PC-3 (cell line): ENCODE results near the gene PER2. TPM values are rescaled to one million over a fixed set of nuclear protein-coding genes. Genes with fewer than 3 reads are reported as not detected.

Experiments used
- ATAC-seq: fragments of 200-7000 bp; cut with Tn5 transposase; 2 replicates; pipeline ENCODE4 v1.9.1; 2020; ENCODE audit warnings: mild to moderate bottlenecking, moderate library complexity
- BruUV-seq: library from RNA; stranded (reverse); fragments of 400-500 nt; replicated peaks from 2 replicates; lab custom pipeline; 2021; lab: Mats Ljungman, UMichigan
- CTCF ChIA-PET: fragments of 300-600 bp; sonication (Branson Sonifier 250); formaldehyde crosslinking; loops from one replicate; lab custom pipeline; 2022; ENCODE audit warnings: antibody characterized with exemption; lab: Charles Lee
- POLR2A ChIA-PET: fragments of 300-600 bp; sonication (Branson Sonifier 250); formaldehyde crosslinking; loops from one replicate; lab custom pipeline; 2022; ENCODE audit warnings: antibody characterized with exemption; ENCODE audit not compliant: unreplicated experiment; lab: Charles Lee
- DNase-seq: peaks from one replicate; pipeline ENCODE4 v3.0.0-alpha.2; 2015
- H2AFZ ChIP-seq: fragments of 300-600 bp; sonication (generic); 2 replicates; pipeline ENCODE4 v1.6.0; 2016; ENCODE audit warnings: antibody characterized with exemption, low read length
- H3F3A ChIP-seq: fragments of 300-600 bp; sonication (generic); one replicate; pipeline ENCODE4 v1.6.0; 2017; ENCODE audit warnings: antibody characterized with exemption, low read length, control low read depth, mild to moderate bottlenecking; ENCODE audit not compliant: unreplicated experiment
- H3K27ac ChIP-seq: fragments of 300-600 bp; sonication (generic); 2 replicates; pipeline ENCODE4 v1.5.1; 2016; ENCODE audit warnings: mild to moderate bottlenecking, low read length
- H3K27me3 ChIP-seq: fragments of 300-600 bp; sonication (generic); 2 replicates; pipeline ENCODE4 v1.6.1; 2016; ENCODE audit warnings: low read length, mixed read lengths
- H3K36me3 ChIP-seq: fragments of 300-600 bp; sonication (generic); 2 replicates; pipeline ENCODE4 v1.6.1; 2016; ENCODE audit warnings: low read depth, mixed run types, low read length, mixed read lengths
- H3K4me1 ChIP-seq: fragments of 300-600 bp; sonication (generic); 2 replicates; pipeline ENCODE4 v1.5.1; 2016; ENCODE audit warnings: low read length; ENCODE audit not compliant: insufficient read depth
- H3K4me2 ChIP-seq: fragments of 300-600 bp; sonication (generic); 2 replicates; pipeline ENCODE4 v1.6.0; 2016; ENCODE audit warnings: low read length
- H3K4me3 ChIP-seq: fragments of 300-600 bp; sonication (generic); 2 replicates; pipeline ENCODE4 v1.5.1; 2016; ENCODE audit warnings: mild to moderate bottlenecking, low read length, mixed read lengths
- H3K79me2 ChIP-seq: fragments of 300-600 bp; sonication (generic); 2 replicates; pipeline ENCODE4 v1.6.1; 2017; ENCODE audit warnings: low read length, mixed read lengths
- H3K9ac ChIP-seq: fragments of 300-600 bp; sonication (generic); 2 replicates; pipeline ENCODE4 v1.6.0; 2016; ENCODE audit warnings: mild to moderate bottlenecking, low read length
- H3K9me2 ChIP-seq: fragments of 300-600 bp; sonication (generic); replicated peaks from 2 replicates; pipeline ENCODE4 v1.6.1; 2016; ENCODE audit warnings: mixed run types, low read length, mixed read lengths
- H3K9me3 ChIP-seq: fragments of 300-600 bp; sonication (generic); 2 replicates; pipeline ENCODE4 v1.6.1; 2016; ENCODE audit warnings: low read length, mixed read lengths
- H4K20me1 ChIP-seq: fragments of 300-600 bp; sonication (generic); 2 replicates; pipeline ENCODE4 v1.6.1; 2016; ENCODE audit warnings: low read length, mixed read lengths
- CTCF ChIP-seq: fragments of 300-600 bp; sonication (generic); conservative IDR thresholded peaks from 2 replicates; pipeline ENCODE4 v1.5.1; 2017; ENCODE audit warnings: antibody characterized with exemption, low read depth, mild to moderate bottlenecking, low read length
- EZH2 ChIP-seq: fragments of 300-600 bp; sonication (generic); IDR thresholded peaks from one replicate; pipeline ENCODE4 v1.6.1; 2017; ENCODE audit warnings: antibody characterized with exemption, mild to moderate bottlenecking, low read length; ENCODE audit not compliant: unreplicated experiment
- EZH2phosphoT487 ChIP-seq: fragments of 300-600 bp; sonication (generic); IDR thresholded peaks from 2 replicates; pipeline ENCODE4 v1.6.1; 2018; ENCODE audit warnings: mild to moderate bottlenecking, antibody characterized with exemption, low read length, borderline replicate concordance
- intact Hi-C: fragments of 100-400 bp; cut with micrococcal nuclease; formaldehyde crosslinking; loops from 2 replicates; pipeline ENCODE4 v1.9.0; 2023
- total RNA-seq: library from RNA; depleted of rRNA; stranded (reverse); fragments of >200 nt; gene quantifications from 2 replicates; pipeline ENCODE4 v1.2.3, GENCODE V29; 2014

The PER2 gene
- total RNA-seq, 1 experiment from 2014 or later: 8.6 TPM

- Histone ChIP-seq H4K20me1 (no peaks in the 10 kb centered on the region), H3K9ac (no peak overlapping the region), H3K4me1 (no peaks in the 10 kb centered on the region), H3K4me2 (no peak overlapping the region), H3K27ac (no peak overlapping the region), H3K4me3 (no peak overlapping the region), H3K27me3 (no peaks in the 10 kb centered on the region), H3K9me3 (no peaks in the 10 kb centered on the region), H2AFZ (no peak overlapping the region), H3F3A (no peaks in the 10 kb centered on the region), H3K36me3 (no peaks in the 10 kb centered on the region), H3K9me2 (no peaks in the 10 kb centered on the region), H3K79me2 (no peaks in the 10 kb centered on the region)
- no peak for ATAC-seq
- no TSS peak for BruUV-seq
- intact Hi-C loops: no loop called here
- DNase-seq: no peak
- TF ChIP-seq EZH2 (no peak), CTCF (no peak), EZH2phosphoT487 (no peak)
- CTCF ChIA-PET: no interaction called here
- POLR2A ChIA-PET: no interaction called here
Observed at GRCh38 chr2:238227587-238228032, 60.8 kb downstream of the PER2 start.

DNA sequence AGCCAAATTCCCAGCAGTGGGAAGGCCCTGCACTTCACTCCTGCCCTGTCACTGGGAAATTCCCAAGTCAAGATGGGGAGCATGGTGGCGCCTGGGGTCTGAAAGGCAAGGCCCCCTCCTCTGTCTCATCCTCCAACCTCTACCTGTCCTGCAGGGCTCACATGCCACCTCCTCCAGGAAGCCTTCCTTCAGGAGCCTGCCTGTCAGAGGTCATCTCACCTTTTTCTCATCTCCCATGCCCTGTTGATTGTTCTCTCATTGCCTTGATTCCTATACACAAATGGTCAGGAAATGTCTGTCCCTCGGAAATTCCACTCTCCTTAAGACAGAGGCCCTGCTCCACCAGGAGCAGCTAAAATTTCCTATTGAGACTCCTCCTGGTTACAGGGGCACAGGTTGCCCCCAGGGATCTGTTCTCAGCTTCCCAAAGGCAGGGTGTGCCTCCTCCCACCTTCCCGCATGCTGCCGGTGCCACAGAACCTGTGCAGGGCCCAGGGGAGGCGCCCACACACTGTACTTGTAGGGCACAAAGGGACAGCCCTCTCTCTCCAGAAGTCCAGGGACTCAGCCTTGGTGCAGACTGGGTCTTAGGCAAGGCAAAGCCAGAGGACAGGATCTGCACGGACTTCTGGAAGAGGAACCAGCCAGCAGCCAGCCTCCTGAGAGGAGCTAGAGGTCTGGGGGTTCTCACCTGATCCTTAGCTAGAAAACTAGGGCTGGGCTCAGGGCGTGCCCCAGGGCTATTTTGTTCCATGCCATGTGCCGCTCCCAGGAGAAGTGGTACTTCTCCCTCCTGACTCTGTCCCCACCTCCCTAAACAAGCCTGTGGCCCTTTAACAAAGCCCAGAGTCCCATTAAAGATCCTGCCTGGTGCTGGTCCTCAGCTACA lies 61.5 kb downstream of the PER2 start:
- Histone ChIP-seq H3K9me2 (no peaks in the 10 kb centered on the region), H3K4me2 (no peak overlapping the region), H3K9ac (no peak overlapping the region), H3K36me3 (no peaks in the 10 kb centered on the region), H3K27ac (no peak overlapping the region), H3K4me3 (no peak overlapping the region), H3F3A (no peaks in the 10 kb centered on the region), H3K9me3 (no peaks in the 10 kb centered on the region), H4K20me1 (no peaks in the 10 kb centered on the region), H3K4me1 (no peaks in the 10 kb centered on the region), H3K79me2 (no peaks in the 10 kb centered on the region), H3K27me3 (no peaks in the 10 kb centered on the region), H2AFZ (no peak overlapping the region)
- ChIA-PET CTCF (no interaction called here), POLR2A (no interaction called here)
- no peak for DNase-seq
- no TSS peak for BruUV-seq
- ATAC-seq: no peak
- TF ChIP-seq EZH2phosphoT487: no peak
- TF ChIP-seq EZH2: no peak
- no peak for TF ChIP-seq CTCF
- intact Hi-C loops: no loop called here

DNA sequence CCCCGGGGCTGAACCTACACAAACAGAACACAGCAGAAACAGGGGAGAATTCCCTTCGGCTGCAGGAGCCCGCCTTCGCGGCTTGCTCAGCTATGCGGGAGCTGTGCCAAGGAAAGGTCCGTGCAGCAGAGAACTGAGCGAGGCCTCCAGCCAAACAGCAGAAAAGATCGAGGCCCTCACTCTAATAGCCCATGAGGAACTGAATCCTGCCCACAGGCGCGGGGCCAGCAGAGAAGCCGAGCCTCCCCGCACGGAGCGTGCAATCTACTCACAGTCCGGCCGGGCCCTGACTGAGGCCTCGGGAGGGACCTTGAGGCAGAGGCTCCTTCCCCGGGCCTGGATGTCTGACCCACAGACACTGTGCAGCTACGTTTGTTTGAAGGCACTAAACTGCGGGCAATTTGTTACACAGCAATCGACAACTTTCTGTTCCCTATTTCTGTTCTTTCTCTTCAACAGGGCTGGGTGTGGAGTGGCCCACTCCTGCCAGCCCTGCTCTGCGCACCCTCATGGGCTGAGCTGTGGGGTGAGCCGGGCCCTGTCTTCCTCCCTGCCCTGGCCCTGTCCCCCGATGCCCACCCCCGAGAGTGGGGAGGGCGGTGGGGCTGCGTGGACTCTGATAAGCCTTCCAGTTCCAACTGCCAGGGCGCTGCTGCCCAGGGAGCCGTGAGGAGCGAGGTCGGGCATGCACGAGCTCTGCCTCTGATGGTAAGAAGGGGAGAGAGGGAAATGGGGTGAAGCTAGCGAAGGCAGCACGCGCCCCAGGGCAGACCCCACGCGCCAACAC lies 62.3 kb downstream of the PER2 start:
- no peak for DNase-seq
- no peak for ATAC-seq
- Histone ChIP-seq H3K27ac (no peak overlapping the region), H3K36me3 (no peaks in the 10 kb centered on the region), H3K9me2 (no peaks in the 10 kb centered on the region), H3F3A (no peaks in the 10 kb centered on the region), H3K9me3 (no peaks in the 10 kb centered on the region), H3K27me3 (no peaks in the 10 kb centered on the region), H3K4me3 (no peak overlapping the region), H2AFZ (no peak overlapping the region), H3K4me1 (no peaks in the 10 kb centered on the region), H3K79me2 (no peaks in the 10 kb centered on the region), H3K4me2 (no peak overlapping the region), H3K9ac (no peak overlapping the region), H4K20me1 (no peaks in the 10 kb centered on the region)
- ChIA-PET CTCF (no interaction called here), POLR2A (no interaction called here)
- no TSS peak for BruUV-seq
- intact Hi-C loops: no loop called here
- TF ChIP-seq EZH2 (no peak), CTCF (no peak), EZH2phosphoT487 (no peak)
